SK-N-SH (cell line): ENCODE results near the gene PDS5B. TPM values are rescaled to one million over a fixed set of nuclear protein-coding genes. Genes with fewer than 3 reads are reported as not detected.

Experiments
- CTCF ChIA-PET: fragments of 300-600, 350-600 bp; formaldehyde crosslinking; extraction: SDS; loops from one replicate; lab custom pipeline; 2021; lab: Yijun Ruan, JAX
- POLR2A ChIA-PET: fragments of 350-600 bp; sonication (Branson Sonifier 250); formaldehyde crosslinking; extraction: SDS; loops from one replicate; lab custom pipeline; 2020; ENCODE audit warnings: antibody characterized with exemption, inconsistent platforms; lab: Yijun Ruan, JAX
- DNase-seq: peaks from one replicate; pipeline ENCODE4 v3.0.0; 2012
- H2AFZ ChIP-seq: fragments of 200-600 bp; sonication (generic); 2 replicates; pipeline ENCODE4 v1.8.1; 2016; ENCODE audit warnings: antibody characterized with exemption, mild to moderate bottlenecking, low read depth
- H3F3A ChIP-seq: fragments of 200-600 bp; sonication (generic); replicated peaks from 2 replicates; pipeline ENCODE3; 2016; ENCODE audit warnings: antibody characterized with exemption, mild to moderate bottlenecking; ENCODE audit not compliant: insufficient read depth
- H3K27ac ChIP-seq, 2 experiments: fragments of 200-500 bp in 1 of 2; fragments of 200-600 bp in 1 of 2; sonication (Bioruptor generic) in 1 of 2; sonication (generic), shearing (Covaris generic) in 1 of 2; 2 replicates each; pipeline versions ENCODE4 v1.5.1 to v1.6.1; 2014 to 2016; ENCODE audit warnings: low read depth in 2 of 2, inconsistent platforms in 1 of 2, low read length in 1 of 2, mild to moderate bottlenecking in 1 of 2, mixed read lengths in 1 of 2
- H3K27me3 ChIP-seq: fragments of 200-600 bp; sonication (generic), shearing (Covaris generic); 2 replicates; pipeline ENCODE4 v1.6.1; 2016; ENCODE audit warnings: mixed run types; ENCODE audit not compliant: insufficient read depth
- H3K36me3 ChIP-seq, 2 experiments: fragments of 200-500 bp in 1 of 2; fragments of 200-600 bp in 1 of 2; sonication (Bioruptor generic) in 1 of 2; sonication (generic) in 1 of 2; replicated peaks in 1 of 2; 2 replicates each; pipeline versions ENCODE3 to v1.5.1; 2014 to 2016; ENCODE audit warnings: low read length in 1 of 2, mild to moderate bottlenecking in 1 of 2; ENCODE audit not compliant: insufficient read depth in 2 of 2, control insufficient read depth in 1 of 2
- H3K4me1 ChIP-seq, 2 experiments: fragments of 200-500 bp in 1 of 2; fragments of 200-600 bp in 1 of 2; sonication (Bioruptor generic) in 1 of 2; sonication (generic), shearing (Covaris generic) in 1 of 2; 2 replicates each; pipeline versions ENCODE4 v1.5.1 to v1.6.1; 2014 to 2016; ENCODE audit warnings: low read depth in 1 of 2, low read length in 1 of 2, mixed run types in 1 of 2; ENCODE audit not compliant: insufficient read depth in 2 of 2, control insufficient read depth in 1 of 2
- H3K4me2 ChIP-seq: fragments of 200-600 bp; sonication (generic), shearing (Covaris generic); 2 replicates; pipeline ENCODE4 v1.6.1; 2017; ENCODE audit warnings: mixed run types
- H3K4me3 ChIP-seq, 2 experiments: fragments of 200-500 bp in 1 of 2; fragments of 200-600 bp in 1 of 2; sonication (Bioruptor generic) in 1 of 2; sonication (generic), shearing (Covaris generic) in 1 of 2; 2 replicates each; pipeline versions ENCODE4 v1.5.1 to v1.8.1; 2014 to 2016; ENCODE audit warnings: low read depth in 2 of 2, inconsistent platforms in 1 of 2, low read length in 1 of 2, mild to moderate bottlenecking in 1 of 2, mixed read lengths in 1 of 2, moderate library complexity in 1 of 2
- H3K79me2 ChIP-seq: fragments of 200-600 bp; sonication (generic); 2 replicates; pipeline ENCODE4 v1.8.1; 2017; ENCODE audit warnings: mild to moderate bottlenecking; ENCODE audit not compliant: insufficient read depth
- H3K9ac ChIP-seq: fragments of 200-600 bp; sonication (generic); 2 replicates; pipeline ENCODE4 v1.6.1; 2017; ENCODE audit warnings: mixed run types
- H3K9me2 ChIP-seq: fragments of 200-600 bp; sonication (generic); 2 replicates; pipeline ENCODE4 v1.6.1; 2017; ENCODE audit warnings: mixed run types
- H3K9me3 ChIP-seq: fragments of 200-600 bp; sonication (generic); 2 replicates; pipeline ENCODE4 v1.6.1; 2017; ENCODE audit warnings: mixed run types, mild to moderate bottlenecking, moderate library complexity
- H4K20me1 ChIP-seq: fragments of 200-600 bp; sonication (generic); 2 replicates; pipeline ENCODE4 v1.6.1; 2017; ENCODE audit warnings: mild to moderate bottlenecking, mixed run types; ENCODE audit not compliant: insufficient read depth
- CHD2 ChIP-seq: fragments of 150-350 bp; IDR thresholded peaks from 2 replicates; pipeline ENCODE4 v1.6.1; 2018; ENCODE audit warnings: low read length; ENCODE audit not compliant: partially characterized antibody
- ELF1 ChIP-seq: IDR thresholded peaks from 2 replicates; pipeline ENCODE4 v1.4.0; 2012
- EP300 ChIP-seq, 2 experiments: IDR thresholded peaks; 2 replicates each; pipeline versions ENCODE4 v1.4.0 to v1.6.1; 2012; ENCODE audit warnings: borderline replicate concordance in 1 of 2, low read depth in 1 of 2, low read length in 1 of 2
- EZH2phosphoT487 ChIP-seq: fragments of 200-600 bp; sonication (generic); IDR thresholded peaks from 2 replicates; pipeline ENCODE4 v1.6.1; 2017; ENCODE audit warnings: low read depth, mixed run types, mild to moderate bottlenecking, antibody characterized with exemption, moderate library complexity, borderline replicate concordance
- FOXM1 ChIP-seq: IDR thresholded peaks from 2 replicates; pipeline ENCODE4 v1.4.0; 2012; ENCODE audit warnings: low read depth, mild to moderate bottlenecking
- JUND ChIP-seq: IDR thresholded peaks from 2 replicates; pipeline ENCODE4 v1.4.0; 2012
- PBX3 ChIP-seq: IDR thresholded peaks from 2 replicates; pipeline ENCODE4; 2012
- POLR2AphosphoS5 ChIP-seq: IDR thresholded peaks from 2 replicates; pipeline ENCODE4 v1.6.1; 2012; ENCODE audit warnings: low read depth, low read length
- REST ChIP-seq: IDR thresholded peaks from 2 replicates; pipeline ENCODE4 v1.6.1; 2012; ENCODE audit warnings: mild to moderate bottlenecking, low read depth, low read length, moderate library complexity
- RXRA ChIP-seq: IDR thresholded peaks from 2 replicates; pipeline ENCODE4 v1.4.0; 2012; ENCODE audit warnings: low read depth, mild to moderate bottlenecking, borderline replicate concordance
- SIN3A ChIP-seq: IDR thresholded peaks from 2 replicates; pipeline ENCODE4 v1.6.1; 2012; ENCODE audit warnings: low read depth, mild to moderate bottlenecking, low read length, moderate library complexity, borderline replicate concordance
- TEAD4 ChIP-seq: IDR thresholded peaks from 2 replicates; pipeline ENCODE4 v1.4.0; 2012; ENCODE audit warnings: mild to moderate bottlenecking, borderline replicate concordance; ENCODE audit not compliant: insufficient read depth
- YY1 ChIP-seq: IDR thresholded peaks from 2 replicates; pipeline ENCODE4 v1.4.0; 2012; ENCODE audit warnings: low read depth, mild to moderate bottlenecking
- WGBS: methylation state at CpG from one replicate; pipeline ENCODE4 v1.1.6; 2017; ENCODE audit warnings: low lambda C conversion rate; 5-methylcytosine and 5-hydroxymethylcytosine counted together
- polyA plus RNA-seq, 3 experiments: library from polyadenylated mRNA; depleted of rRNA; stranded (reverse); fragments of >200 nt; gene quantifications; 2 replicates each; pipeline ENCODE4 v1.2.3, GENCODE V29; 2012

The PDS5B gene
- polyA plus RNA-seq, 1 of the 3 experiments (the other 2 are of a cell fraction): 3.8 TPM

- no peak overlapping the region for H3K27ac ChIP-seq
- 88% methylated on average over 3 of the region's 3 CpGs for WGBS
These were observed 160.2 kb downstream of the PDS5B start for GRCh38 chr13:32746474-32746873.

GRCh38 chr13:32748305-32748704, 162.1 kb downstream of the PDS5B start:
- DNase-seq: no peak
- H3K79me2 ChIP-seq: no peaks in the 10 kb centered on the region
- H3F3A ChIP-seq: no peaks in the 10 kb centered on the region
- no peak overlapping the region for H2AFZ ChIP-seq
- no peaks in the 10 kb centered on the region for H3K9me3 ChIP-seq
- no peaks in the 10 kb centered on the region; a peak in 1 of 4 replicates for H3K4me1 ChIP-seq
- H3K9ac ChIP-seq: no peak overlapping the region
- H3K9me2 ChIP-seq: no peaks in the 10 kb centered on the region
- no peak overlapping the region for H3K4me2 ChIP-seq
- ChIA-PET POLR2A (no interaction called here), CTCF (no interaction called here)
- WGBS: 79% methylated on average over 2 of the region's 2 CpGs
- H3K36me3 ChIP-seq: peaks cover 40 to 53% of the 10 kb centered on the region in 2 experiments
- H3K4me3 ChIP-seq: no peak overlapping the region
- no peak overlapping the region for H3K27ac ChIP-seq
- H3K27me3 ChIP-seq: no peaks in the 10 kb centered on the region
- no peaks in the 10 kb centered on the region for H4K20me1 ChIP-seq
- no peak for TF ChIP-seq POLR2AphosphoS5
- TF ChIP-seq PBX3: no peak
- no peak for TF ChIP-seq ELF1
- TF ChIP-seq FOXM1: no peak
- no peak for TF ChIP-seq TEAD4
- no peak for TF ChIP-seq CHD2
- no peak for TF ChIP-seq REST
- no peak for TF ChIP-seq YY1

More at GRCh38 chr13:32746474-32746873, 160.2 kb downstream of the PDS5B start:
- H3K79me2 ChIP-seq: no peaks in the 10 kb centered on the region
- TF ChIP-seq PBX3: no peak
- TF ChIP-seq EP300 (IDR thresholded peaks at IDR 0.05; ENCODE audit: borderline replicate concordance in 1 of 2, low read depth in 1 of 2, low read length in 1 of 2): no peak
- TF ChIP-seq EZH2phosphoT487: no peak
- no peak for TF ChIP-seq REST
- TF ChIP-seq JUND: no peak
- TF ChIP-seq TEAD4: no peak
- no peak for TF ChIP-seq YY1
- no peak for TF ChIP-seq RXRA
- no peak for TF ChIP-seq SIN3A
- TF ChIP-seq, all 33 proteins: peak for 0
- Histone ChIP-seq H3K4me2 (no peak overlapping the region), H3F3A (no peaks in the 10 kb centered on the region), H4K20me1 (no peaks in the 10 kb centered on the region), H3K36me3 (peaks cover 43 to 57% of the 10 kb centered on the region in 2 experiments), H3K4me1 (no peaks in the 10 kb centered on the region; a peak in 1 of 4 replicates), H3K9me3 (no peaks in the 10 kb centered on the region), H3K9me2 (no peaks in the 10 kb centered on the region), H3K27me3 (no peaks in the 10 kb centered on the region), H2AFZ (no peak overlapping the region), H3K4me3 (no peak overlapping the region), H3K9ac (no peak overlapping the region)
- DNase-seq: no peak
- POLR2A ChIA-PET: no interaction called here
- CTCF ChIA-PET: no interaction called here
